Skeletal muscle tissue (tissue), 4 donors: ENCODE results near the gene HOXB1. TPM values are rescaled to one million over a fixed set of nuclear protein-coding genes. Genes with fewer than 3 reads are reported as not detected.
"Not testable (repeated sequence)": the region's sequence is repeated elsewhere in the genome, so short reads cannot be mapped to it uniquely, and the experiment has no call there.

ENCODE experiments used
- H3K27ac ChIP-seq: one replicate; pipeline ENCODE4 v1.7.0; 2013; ENCODE audit warnings: mild to moderate bottlenecking, low read depth, low read length, inconsistent platforms
- H3K27me3 ChIP-seq, 3 donors: one replicate each; pipeline ENCODE4 v1.7.0; 2013; ENCODE audit warnings: low read length in 3 of 3; ENCODE audit not compliant: control insufficient read depth in 3 of 3, insufficient read depth in 3 of 3
- H3K36me3 ChIP-seq, 3 donors: one replicate each; pipeline ENCODE4 v1.7.0; 2013; ENCODE audit warnings: low read length in 3 of 3; ENCODE audit not compliant: control insufficient read depth in 3 of 3, insufficient read depth in 3 of 3
- H3K4me1 ChIP-seq, 3 donors: one replicate each; pipeline ENCODE4 v1.7.0; 2013; ENCODE audit warnings: low read length in 3 of 3, mild to moderate bottlenecking in 3 of 3; ENCODE audit not compliant: control insufficient read depth in 3 of 3, insufficient read depth in 3 of 3
- H3K4me3 ChIP-seq, 3 donors: one replicate each; pipeline ENCODE4 v1.7.0; 2013; ENCODE audit warnings: low read length in 3 of 3
- H3K9ac ChIP-seq, 3 donors: one replicate each; pipeline ENCODE4 v1.7.0; 2013; ENCODE audit warnings: low read length in 3 of 3, mild to moderate bottlenecking in 3 of 3, moderate library complexity in 2 of 3, low read depth in 1 of 3
- H3K9me3 ChIP-seq, 3 donors: one replicate each; pipeline ENCODE4 v1.7.0; 2013; ENCODE audit warnings: low read length in 3 of 3; ENCODE audit not compliant: control insufficient read depth in 3 of 3
- total RNA-seq: library from RNA; depleted of rRNA; stranded (reverse); fragments of >200 nt; gene quantifications from one replicate; pipeline ENCODE4 v1.2.3, GENCODE V29; 2014
- donor health status: Osteomylitis.

HOXB1 gene
- total RNA-seq, 1 donor from 2014 or later, result not detected

DNA sequence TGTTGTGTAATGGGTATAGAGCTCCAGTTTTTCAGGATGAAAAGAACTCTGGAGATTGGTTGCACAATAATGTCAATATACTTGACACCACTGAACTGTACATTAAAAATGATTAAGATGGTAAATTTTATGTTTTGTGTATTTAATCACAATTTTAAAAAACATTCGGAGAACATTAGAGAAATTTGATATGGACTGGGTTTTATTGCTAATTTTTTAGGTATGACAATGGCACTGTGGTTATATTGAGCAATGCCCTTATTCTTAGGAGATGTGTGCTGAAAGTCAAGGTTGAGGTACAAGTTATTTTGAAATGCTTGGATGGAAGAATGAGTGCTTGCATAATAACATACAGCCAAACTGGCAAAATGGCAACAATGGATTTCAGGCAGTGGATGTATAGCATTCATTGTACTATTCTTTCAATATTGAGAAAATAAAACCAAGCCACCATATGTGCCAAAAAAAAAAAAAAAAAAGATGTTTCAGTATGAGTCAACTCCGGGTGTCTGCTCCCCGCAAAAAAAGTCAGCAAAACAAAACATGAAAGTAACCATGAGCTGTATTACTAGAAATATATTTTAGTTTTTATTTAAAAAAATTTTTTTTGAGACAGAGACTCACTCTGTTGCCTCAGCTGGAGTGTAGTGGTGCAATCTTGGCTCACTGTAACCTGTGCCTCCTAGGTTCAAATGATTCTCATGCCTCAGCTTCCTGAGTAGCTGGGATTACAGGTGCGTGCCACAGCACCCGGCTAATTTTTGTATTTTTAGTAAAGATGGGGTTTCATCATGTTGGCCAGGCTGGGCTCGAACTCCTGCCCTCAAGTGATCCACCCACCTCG is 19.8 kb downstream of the HOXB1 start:
- Histone ChIP-seq H3K27me3 (peaks cover 25 to 34% (median 25%) of the 10 kb centered on the region in 3 donors), H3K4me3 (no peak overlapping the region), H3K27ac (no peak overlapping the region), H3K36me3 (no peaks in the 10 kb centered on the region), H3K9me3 (no peaks in the 10 kb centered on the region), H3K9ac (no peak overlapping the region), H3K4me1 (no peaks in the 10 kb centered on the region)

DNA sequence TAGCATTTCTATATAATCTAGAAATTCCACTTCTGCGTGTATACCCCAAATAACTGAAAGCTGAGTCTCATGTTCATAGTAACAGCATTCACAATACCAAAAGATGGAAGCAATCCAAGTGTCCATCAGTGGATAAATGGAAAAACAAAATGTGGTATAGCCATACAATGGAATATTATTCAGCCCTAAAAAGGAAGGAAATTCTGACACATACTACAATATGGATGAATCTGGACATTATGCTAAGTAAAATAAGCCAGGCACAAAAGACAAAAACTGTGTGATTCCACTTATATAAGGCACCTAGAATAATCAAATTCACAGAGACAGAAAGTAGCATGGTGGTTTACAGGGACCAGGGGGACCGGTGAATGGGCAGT is 20.4 kb downstream of the HOXB1 start:
- Histone ChIP-seq H3K4me1 (no peaks in the 10 kb centered on the region), H3K9me3 (no peaks in the 10 kb centered on the region), H3K4me3 (no peak overlapping the region), H3K9ac (no peak overlapping the region), H3K36me3 (no peaks in the 10 kb centered on the region), H3K27me3 (peaks cover 20 to 28% (median 22%) of the 10 kb centered on the region in 3 donors), H3K27ac (no peak overlapping the region)

DNA sequence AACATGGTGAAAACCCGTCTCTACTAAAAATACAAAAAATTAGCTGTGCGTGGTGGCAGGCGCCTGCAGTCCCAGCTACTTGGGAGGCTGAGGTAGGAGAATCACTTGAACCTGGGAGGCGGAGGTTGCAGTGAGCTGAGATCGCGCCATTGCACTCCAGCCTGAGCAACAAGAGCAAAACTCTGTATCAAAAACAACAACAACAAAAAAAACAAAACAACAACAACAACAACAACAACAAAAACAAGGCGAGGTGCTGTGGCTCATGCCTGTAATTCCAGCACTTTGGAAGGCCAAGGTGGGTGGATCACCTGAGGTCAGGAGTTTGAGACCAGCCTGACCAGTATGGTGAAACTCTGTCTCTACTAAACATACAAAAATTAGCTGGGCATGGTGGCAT is 21.1 kb downstream of the HOXB1 start:
- not testable (repeated sequence) for H3K4me1 ChIP-seq, H3K36me3 ChIP-seq, H3K9ac ChIP-seq, H3K9me3 ChIP-seq, H3K4me3 ChIP-seq, H3K27ac ChIP-seq
- peaks cover 19 to 26% (median 21%) of the 10 kb centered on the region in 3 donors for H3K27me3 ChIP-seq

DNA sequence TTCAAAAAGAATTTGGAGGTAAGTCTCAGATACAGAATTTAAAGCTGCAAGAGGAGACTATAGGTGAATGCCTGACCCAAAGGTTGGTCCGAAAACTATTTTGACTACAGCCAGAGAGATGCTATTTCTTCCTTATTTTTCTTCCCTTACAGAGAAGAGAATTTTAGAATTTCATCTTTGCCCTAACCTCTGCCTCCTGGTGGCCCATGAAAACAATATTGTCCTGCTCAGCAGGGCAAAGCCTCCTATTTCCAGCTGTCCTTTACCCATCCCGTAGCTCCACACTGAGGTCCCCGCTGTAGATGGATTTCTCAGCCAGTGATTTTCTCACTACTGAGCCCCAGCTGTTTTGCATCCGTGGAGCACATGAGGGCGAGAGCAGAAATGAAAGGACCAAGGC is 24.6 kb downstream of the HOXB1 start:
- Histone ChIP-seq H3K27ac (no peak overlapping the region), H3K9me3 (no peaks in the 10 kb centered on the region), H3K27me3 (peaks cover 10 to 34% (median 18%) of the 10 kb centered on the region in 3 donors), H3K9ac (no peak overlapping the region), H3K36me3 (no peaks in the 10 kb centered on the region), H3K4me3 (no peak overlapping the region), H3K4me1 (no peaks in the 10 kb centered on the region)

DNA sequence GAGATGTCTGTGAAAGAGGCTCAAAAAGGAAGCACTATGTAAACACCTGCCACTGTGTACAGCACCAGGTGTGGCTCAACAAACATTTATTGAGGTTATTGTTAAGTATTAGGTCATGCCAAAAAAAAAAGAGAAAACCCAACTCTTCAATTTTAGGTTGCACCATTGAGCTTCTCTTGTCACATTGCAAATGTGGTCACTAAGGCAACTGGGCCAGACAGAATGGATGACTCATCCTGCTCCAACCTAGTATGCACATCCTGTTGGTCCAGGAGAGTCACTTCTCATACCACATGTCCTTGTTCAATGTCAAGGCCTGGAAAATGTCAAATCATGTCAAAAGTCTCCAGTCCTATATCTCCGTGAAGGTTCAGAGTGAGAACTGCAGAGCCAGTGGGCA is 25.0 kb downstream of the HOXB1 start:
- H3K9ac ChIP-seq, result no peak overlapping the region
- H3K4me1 ChIP-seq, result no peaks in the 10 kb centered on the region
- H3K27me3 ChIP-seq, result peaks cover 10 to 36% (median 18%) of the 10 kb centered on the region in 3 donors
- no peak overlapping the region for H3K4me3 ChIP-seq
- no peaks in the 10 kb centered on the region for H3K36me3 ChIP-seq
- no peak overlapping the region for H3K27ac ChIP-seq
- H3K9me3 ChIP-seq, result no peaks in the 10 kb centered on the region

DNA sequence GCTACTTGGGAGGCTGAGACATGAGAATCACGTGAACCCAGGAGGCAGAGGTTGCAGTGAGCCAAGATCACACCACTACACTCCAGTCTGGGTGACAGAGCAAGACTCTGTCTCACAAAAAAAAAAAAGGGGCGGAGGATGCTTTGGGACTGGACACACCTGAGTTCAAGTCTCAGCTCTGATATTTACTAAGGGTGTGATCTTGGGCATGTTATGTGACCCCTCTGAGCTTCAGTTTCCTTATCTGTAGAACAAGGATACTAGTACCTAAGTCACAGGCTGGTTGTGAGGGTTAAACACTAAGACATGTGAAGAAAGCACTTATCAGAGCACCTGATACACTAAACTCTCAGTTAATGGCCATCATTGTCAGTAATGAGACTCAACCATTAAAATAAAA is 25.9 kb downstream of the HOXB1 start:
- no peaks in the 10 kb centered on the region for H3K36me3 ChIP-seq
- H3K4me3 ChIP-seq, result no peak overlapping the region
- H3K27ac ChIP-seq, result no peak overlapping the region
- H3K4me1 ChIP-seq, result no peaks in the 10 kb centered on the region
- H3K27me3 ChIP-seq, result peaks cover 10 to 36% (median 15%) of the 10 kb centered on the region in 3 donors
- H3K9ac ChIP-seq, result no peak overlapping the region
- no peaks in the 10 kb centered on the region for H3K9me3 ChIP-seq

DNA sequence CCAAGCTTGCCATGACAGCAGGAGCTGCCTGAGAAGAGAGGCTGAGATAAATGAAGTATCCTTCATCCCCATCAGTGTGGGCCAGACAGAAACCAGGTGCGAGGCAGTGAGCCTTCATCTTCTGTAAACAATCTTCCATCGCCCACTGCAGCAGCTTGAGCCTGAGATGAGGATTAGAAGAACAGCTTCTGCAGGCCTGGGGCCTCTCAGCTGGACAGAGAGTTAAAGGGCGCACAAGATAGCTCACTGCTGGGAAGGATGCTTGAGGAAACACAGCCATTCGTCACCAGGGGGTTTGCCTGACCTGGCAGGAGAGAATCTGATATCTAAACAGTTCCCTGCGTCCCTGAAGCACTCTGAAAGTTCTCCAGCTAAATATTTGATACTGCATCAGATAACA is 27.1 kb downstream of the HOXB1 start:
- Histone ChIP-seq H3K36me3 (no peaks in the 10 kb centered on the region), H3K4me1 (no peaks in the 10 kb centered on the region), H3K27ac (no peak overlapping the region), H3K27me3 (peaks cover 11 to 35% (median 15%) of the 10 kb centered on the region in 3 donors), H3K4me3 (no peak overlapping the region), H3K9me3 (no peaks in the 10 kb centered on the region), H3K9ac (no peak overlapping the region)

DNA sequence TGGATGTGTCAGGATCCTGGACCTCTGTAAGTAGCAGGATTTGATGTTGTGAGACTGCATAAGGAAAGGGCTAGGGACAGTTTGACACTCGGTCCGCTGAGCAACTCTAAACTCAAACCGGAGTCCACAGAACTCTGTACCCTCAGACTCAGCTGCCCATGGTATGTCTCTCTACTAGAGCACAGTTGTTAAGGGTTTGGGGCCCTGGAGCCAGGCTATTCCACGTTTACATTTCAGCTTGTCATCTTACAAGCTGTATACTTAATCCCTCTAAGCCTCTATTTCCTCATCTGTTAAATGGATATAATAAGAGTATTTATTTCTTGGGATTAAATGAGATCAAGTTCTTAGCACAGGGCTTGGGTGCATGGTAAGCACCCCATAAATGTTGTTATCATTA is 27.9 kb downstream of the HOXB1 start:
- H3K27me3 ChIP-seq, result peaks cover 14 to 39% (median 18%) of the 10 kb centered on the region in 3 donors

DNA sequence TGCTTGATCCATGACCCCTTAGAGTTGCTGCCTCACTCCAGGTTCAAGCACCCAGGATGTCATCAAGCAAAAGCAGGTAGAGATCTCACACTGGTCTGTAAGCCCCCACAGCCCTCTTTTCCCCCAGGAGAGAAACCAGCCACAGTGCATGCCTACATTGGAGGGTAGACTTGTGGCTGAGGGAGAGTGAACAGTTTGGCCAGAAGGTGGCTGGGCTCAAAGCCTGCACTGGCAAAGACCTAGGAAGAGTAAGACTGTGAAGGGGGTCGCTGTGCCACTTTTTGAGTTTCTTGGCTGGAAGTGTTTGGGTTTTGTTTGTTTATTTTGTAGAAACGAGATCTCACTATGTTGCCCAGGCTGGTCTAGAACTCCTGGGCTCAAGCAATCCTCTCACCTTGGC is 28.5 kb downstream of the HOXB1 start:
- Histone ChIP-seq H3K4me3 (no peak overlapping the region), H3K9me3 (no peaks in the 10 kb centered on the region), H3K9ac (no peak overlapping the region), H3K27ac (no peak overlapping the region), H3K36me3 (no peaks in the 10 kb centered on the region), H3K4me1 (no peaks in the 10 kb centered on the region), H3K27me3 (peaks cover 14 to 43% (median 18%) of the 10 kb centered on the region in 3 donors)

More for the DNA sequence above, 27.9 kb downstream of the HOXB1 start:
- H3K4me1 ChIP-seq, result no peaks in the 10 kb centered on the region
- no peak overlapping the region for H3K9ac ChIP-seq
- no peak overlapping the region for H3K27ac ChIP-seq
- no peak overlapping the region for H3K4me3 ChIP-seq
- H3K36me3 ChIP-seq, result no peaks in the 10 kb centered on the region
- H3K9me3 ChIP-seq, result no peaks in the 10 kb centered on the region
